ENCODE results near the gene TMC5. TPM values are rescaled to one million over a fixed set of nuclear protein-coding genes. Genes with fewer than 3 reads are reported as not detected.

The TMC5 gene
- polyA plus RNA-seq, 3 donors: not detected

DNA sequence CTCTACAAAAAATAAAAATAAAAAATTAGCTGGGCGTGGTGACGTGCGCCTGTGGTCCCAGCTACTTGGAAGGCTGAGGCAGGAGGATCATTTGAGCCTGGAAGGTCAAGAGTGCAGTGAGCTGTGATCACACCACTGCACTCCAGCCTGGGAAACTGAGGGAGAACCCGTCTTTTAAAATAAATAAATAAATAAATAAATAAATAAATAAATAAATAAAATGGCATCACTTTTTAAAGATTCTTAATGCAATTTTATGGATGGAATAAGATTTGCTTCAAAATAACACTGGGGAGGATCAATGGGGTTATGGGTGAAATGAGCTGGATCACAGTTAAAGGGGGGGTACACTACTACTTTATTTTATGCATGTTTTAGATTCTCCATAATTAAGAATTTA, 89.3 kb downstream of the TMC5 start:
- Mint-ChIP-seq H3K36me3 (peaks cover 61 to 75% of the 10 kb centered on the region in 2 donors), H3K4me1 (peaks cover 8% of the 10 kb centered on the region), H3K9me3 (no peaks in the 10 kb centered on the region), H3K4me3 (no peak overlapping the region), H3K27ac (peak overlapping the region in 1 of 7 donors; percentile 21), H3K27me3 (ENCODE audit: low read depth in 3 of 3) (no peaks in the 10 kb centered on the region)
- Histone ChIP-seq H3K4me1 (ENCODE audit: control insufficient read depth in 1 of 2, insufficient read depth in 2 of 2, low read length in 2 of 2) (peaks cover 10 to 15% of the 10 kb centered on the region in 2 donors), H2AFZ (ENCODE audit: insufficient read depth, low read depth, low read length, poor library complexity, severe bottlenecking) (no peak overlapping the region), H3K9ac (ENCODE audit: insufficient read depth, low read length, poor library complexity, severe bottlenecking) (no peak overlapping the region), H3K27me3 (ENCODE audit: control insufficient read depth in 2 of 2, insufficient read depth in 2 of 2, low read length in 2 of 2) (no peaks in the 10 kb centered on the region), H4K20me1 (ENCODE audit: insufficient read depth, low read length) (no peaks in the 10 kb centered on the region), H3K9me3 (replicated peaks in 1 of 2; ENCODE audit: control insufficient read depth in 1 of 2, insufficient read depth in 1 of 2, low read length in 2 of 2) (no peaks in the 10 kb centered on the region), H3K27ac (ENCODE audit: low read depth in 1 of 2, low read length in 2 of 2) (no peak overlapping the region), H3K4me3 (replicated peaks in 1 of 3; ENCODE audit: low read depth in 2 of 3, low read length in 3 of 3) (no peak overlapping the region), H3K36me3 (replicated peaks in 1 of 2; ENCODE audit: control insufficient read depth in 1 of 2, insufficient read depth in 2 of 2, low read length in 2 of 2) (peaks cover 69 to 82% of the 10 kb centered on the region in 2 donors), H3K4me2 (replicated peaks; ENCODE audit: extremely low read depth, low read length, poor library complexity, severe bottlenecking) (no peak overlapping the region), H3K79me2 (ENCODE audit: insufficient read depth, low read length) (peaks cover 1% of the 10 kb centered on the region)
- intact Hi-C loops (cut with micrococcal nuclease): loop anchor here in 1 of 2 donors (10.0 kb wide), 1 partner anchor 122 kb away; no protein-coding TSS in a partner anchor
- DNase-seq: no peak
- TF ChIP-seq, protein P1, sequence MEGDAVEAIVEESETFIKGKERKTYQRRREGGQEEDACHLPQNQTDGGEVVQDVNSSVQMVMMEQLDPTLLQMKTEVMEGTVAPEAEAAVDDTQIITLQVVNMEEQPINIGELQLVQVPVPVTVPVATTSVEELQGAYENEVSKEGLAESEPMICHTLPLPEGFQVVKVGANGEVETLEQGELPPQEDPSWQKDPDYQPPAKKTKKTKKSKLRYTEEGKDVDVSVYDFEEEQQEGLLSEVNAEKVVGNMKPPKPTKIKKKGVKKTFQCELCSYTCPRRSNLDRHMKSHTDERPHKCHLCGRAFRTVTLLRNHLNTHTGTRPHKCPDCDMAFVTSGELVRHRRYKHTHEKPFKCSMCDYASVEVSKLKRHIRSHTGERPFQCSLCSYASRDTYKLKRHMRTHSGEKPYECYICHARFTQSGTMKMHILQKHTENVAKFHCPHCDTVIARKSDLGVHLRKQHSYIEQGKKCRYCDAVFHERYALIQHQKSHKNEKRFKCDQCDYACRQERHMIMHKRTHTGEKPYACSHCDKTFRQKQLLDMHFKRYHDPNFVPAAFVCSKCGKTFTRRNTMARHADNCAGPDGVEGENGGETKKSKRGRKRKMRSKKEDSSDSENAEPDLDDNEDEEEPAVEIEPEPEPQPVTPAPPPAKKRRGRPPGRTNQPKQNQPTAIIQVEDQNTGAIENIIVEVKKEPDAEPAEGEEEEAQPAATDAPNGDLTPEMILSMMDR (IDR thresholded peaks at IDR 0.05): no peak
- no CpG with 5 or more reads among the region's 4 CpGs for WGBS (ENCODE audit: insufficient coverage)

DNA sequence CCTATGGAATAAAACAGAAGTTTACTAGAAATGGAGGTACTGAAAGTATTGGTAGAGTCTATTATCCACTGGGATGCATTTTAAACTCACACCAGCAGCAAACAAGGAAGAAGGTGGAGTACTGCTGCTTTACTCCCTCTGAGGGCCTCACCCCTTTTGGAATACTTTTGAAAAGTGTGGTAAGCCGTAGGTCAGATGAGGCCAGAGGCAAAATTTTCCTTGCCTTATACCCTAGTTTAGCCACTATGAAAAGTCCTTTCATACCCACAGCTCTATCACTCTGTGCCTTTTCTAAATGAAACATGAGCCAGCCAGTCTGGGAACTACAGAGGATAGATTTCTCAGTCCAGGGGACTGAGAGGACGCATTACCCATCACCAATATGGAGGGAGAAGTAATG, 90.2 kb downstream of the TMC5 start:
- Histone ChIP-seq H3K27ac (ENCODE audit: low read depth in 1 of 2, low read length in 2 of 2) (no peak overlapping the region), H3K36me3 (replicated peaks in 1 of 2; ENCODE audit: control insufficient read depth in 1 of 2, insufficient read depth in 2 of 2, low read length in 2 of 2) (peaks cover 61 to 73% of the 10 kb centered on the region in 2 donors), H4K20me1 (ENCODE audit: insufficient read depth, low read length) (no peaks in the 10 kb centered on the region), H3K4me1 (ENCODE audit: control insufficient read depth in 1 of 2, insufficient read depth in 2 of 2, low read length in 2 of 2) (peaks cover 10 to 21% of the 10 kb centered on the region in 2 donors), H2AFZ (ENCODE audit: insufficient read depth, low read depth, low read length, poor library complexity, severe bottlenecking) (no peak overlapping the region), H3K9ac (ENCODE audit: insufficient read depth, low read length, poor library complexity, severe bottlenecking) (no peak overlapping the region), H3K79me2 (ENCODE audit: insufficient read depth, low read length) (peaks cover 10% of the 10 kb centered on the region), H3K9me3 (replicated peaks in 1 of 2; ENCODE audit: control insufficient read depth in 1 of 2, insufficient read depth in 1 of 2, low read length in 2 of 2) (no peaks in the 10 kb centered on the region), H3K27me3 (ENCODE audit: control insufficient read depth in 2 of 2, insufficient read depth in 2 of 2, low read length in 2 of 2) (no peaks in the 10 kb centered on the region), H3K4me3 (replicated peaks in 1 of 3; ENCODE audit: low read depth in 2 of 3, low read length in 3 of 3) (no peak overlapping the region), H3K4me2 (replicated peaks; ENCODE audit: extremely low read depth, low read length, poor library complexity, severe bottlenecking) (no peak overlapping the region)
- Mint-ChIP-seq H3K4me1 (peaks cover 17% of the 10 kb centered on the region), H3K36me3 (peaks cover 60 to 73% of the 10 kb centered on the region in 2 donors), H3K27me3 (ENCODE audit: low read depth in 3 of 3) (no peaks in the 10 kb centered on the region), H3K9me3 (peaks cover 0 to 3% (median 0%) of the 10 kb centered on the region in 7 donors), H3K4me3 (no peak overlapping the region), H3K27ac (peak overlapping the region in 1 of 7 donors; percentile 30)
- intact Hi-C loops (cut with micrococcal nuclease): loop anchor here in 1 of 2 donors (10.0 kb wide), 1 partner anchor 123 kb away; no protein-coding TSS in a partner anchor
- TF ChIP-seq, protein P1 (IDR thresholded peaks at IDR 0.05): no peak
- WGBS (ENCODE audit: insufficient coverage): no CpG with 5 or more reads among the region's 2 CpGs
- no peak for DNase-seq

All from CD14-positive monocyte (primary cell).